OCI-M2 (cell line): ENCODE measurements around the gene IL4I1.

Source experiments
- DNase-seq: peaks from one replicate; lab custom pipeline; 2025; ENCODE audit not compliant: unreplicated experiment; lab: John Stamatoyannopoulos, UW

The IL4I1 gene

DNA sequence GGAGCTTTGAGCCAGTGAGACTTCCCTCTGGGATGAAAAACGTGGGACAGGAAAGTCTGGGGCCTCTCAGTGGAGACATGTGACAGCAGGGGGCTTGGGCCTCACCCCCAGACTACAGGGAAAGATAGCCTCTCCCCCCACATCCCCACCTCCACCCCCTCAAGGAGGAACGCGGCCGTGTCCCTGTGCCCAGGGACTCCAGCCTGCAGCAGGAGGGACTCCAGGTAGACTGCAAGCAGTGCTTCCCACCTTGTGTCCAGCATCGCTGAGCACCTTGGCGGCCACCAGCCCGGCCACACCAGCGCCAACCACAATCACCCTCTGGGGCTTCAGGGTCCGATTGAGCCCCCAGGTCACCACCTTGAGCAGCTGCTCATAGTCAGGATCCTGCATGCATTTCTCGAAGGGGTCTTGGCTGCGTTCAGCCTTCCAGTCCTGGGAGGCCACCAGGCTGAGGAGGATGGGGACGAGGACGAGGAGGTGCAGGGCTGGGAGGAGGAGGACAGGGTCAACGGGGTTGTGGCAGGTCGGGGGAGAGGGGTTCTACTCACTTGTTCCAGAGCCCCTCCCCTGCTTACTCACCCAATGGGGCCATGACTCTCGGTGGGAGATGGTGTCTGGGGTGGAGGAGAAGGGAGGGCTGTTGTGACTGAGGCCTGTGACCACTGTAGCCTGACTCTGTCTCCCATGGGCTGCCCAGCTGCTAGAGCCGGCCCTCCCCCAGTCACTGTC is 955 bp downstream of the IL4I1 start:
- no peak for DNase-seq

DNA sequence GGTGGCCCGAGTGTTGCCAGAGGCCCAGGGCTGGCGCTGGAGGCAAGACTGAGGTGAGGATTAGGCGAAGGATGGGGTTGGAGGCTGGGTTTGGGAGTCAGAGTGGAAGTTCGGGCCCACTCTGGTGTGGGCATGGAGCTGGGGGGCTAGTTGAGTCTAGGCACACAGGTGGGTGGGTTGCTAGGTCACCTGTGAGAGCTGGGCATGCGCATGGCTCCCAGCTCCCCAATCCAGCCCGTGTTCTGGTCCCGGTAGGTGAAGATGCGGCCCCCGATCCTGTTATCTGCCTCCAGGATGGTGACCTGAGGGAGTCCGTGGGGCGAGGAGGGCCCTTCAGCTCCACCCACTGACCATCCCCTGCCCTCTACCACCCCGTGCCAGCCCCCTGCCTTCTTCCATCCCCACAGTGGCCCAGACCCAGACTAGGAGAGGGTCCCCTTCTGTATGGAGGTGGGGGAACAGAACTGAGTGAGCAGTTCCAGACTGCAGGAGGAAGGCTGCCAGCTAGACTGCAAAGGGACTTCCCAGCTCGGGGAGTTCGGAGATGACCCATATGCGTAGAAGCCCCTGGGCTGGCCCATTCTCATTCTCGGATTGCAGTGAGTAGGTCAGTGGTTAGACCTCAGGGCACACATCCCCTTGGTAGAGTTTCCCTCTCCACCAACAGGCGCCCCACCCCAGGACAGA is 1.7 kb downstream of the IL4I1 start:
- DNase-seq = no peak

DNA sequence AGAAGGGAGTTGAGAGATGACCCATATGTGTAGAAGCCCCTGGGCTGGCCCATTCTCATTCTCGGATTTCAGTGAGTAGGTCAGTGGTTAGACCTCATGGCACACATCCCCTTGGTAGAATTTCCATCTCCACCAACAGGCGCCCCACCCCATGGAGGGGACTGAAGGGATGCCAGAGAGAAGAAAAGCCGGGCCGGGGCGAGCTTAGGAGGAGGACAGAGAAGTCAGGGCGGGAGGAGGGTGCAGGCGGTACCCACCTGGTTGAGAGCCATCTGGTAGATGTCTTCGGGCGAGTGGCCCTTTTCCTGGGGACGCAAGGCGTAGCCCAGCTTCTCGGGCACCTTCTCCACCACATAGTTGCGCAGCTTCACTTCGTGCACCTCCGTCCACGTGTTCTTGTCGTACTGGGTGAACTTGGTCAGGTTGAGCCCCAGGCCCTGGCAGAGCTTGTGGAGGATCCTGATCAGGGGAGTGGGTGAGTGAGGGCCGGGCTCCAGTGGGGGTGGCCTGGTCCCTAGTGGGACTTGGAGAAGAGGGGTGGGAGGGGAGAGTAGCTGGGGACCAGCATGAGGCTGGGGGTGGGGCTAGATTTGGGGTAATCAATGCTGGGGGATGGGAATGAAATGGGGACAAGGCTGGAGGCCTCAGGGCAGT is 2.5 kb downstream of the IL4I1 start:
- no peak for DNase-seq

DNA sequence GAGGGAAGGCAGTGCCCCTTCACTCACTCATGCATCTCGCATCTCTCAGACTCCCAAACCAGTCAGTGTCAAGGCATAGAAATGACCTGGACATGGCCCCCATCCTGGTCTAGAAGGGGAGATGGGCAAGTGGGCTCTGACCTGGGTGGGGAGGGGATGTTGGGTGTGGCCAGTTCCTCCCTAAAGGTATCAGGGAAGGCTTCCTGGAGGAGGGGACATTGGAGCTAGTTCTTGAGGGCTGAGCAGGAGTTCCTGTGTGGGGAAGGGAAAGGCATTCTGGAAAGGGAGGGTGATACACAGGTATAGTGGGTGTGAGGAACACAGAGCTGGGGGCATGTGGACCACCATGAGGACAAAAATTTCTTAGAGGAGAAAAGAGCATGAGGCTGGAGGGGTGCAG is 4.0 kb downstream of the IL4I1 start:
- no peak for DNase-seq

DNA sequence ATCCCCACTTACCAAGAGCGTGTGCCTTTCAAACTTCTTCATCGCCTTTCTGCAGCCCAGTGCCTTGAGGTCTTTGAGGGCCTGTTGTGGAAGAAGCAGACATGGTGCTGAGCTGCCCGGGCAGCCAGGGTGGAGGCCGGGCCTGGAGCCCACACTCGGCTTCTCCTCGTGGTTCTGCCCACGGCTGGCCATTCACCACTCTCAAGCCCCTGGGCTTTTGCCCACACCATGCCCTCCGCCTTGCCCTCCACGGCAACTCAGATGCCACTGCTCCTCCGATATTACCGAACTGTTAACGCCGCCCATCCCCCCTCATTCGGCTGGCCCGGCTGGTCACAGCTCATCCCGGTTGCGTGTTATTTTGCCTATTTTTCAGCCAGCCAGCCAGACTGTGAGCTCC is 5.3 kb downstream of the IL4I1 start:
- no peak for DNase-seq

DNA sequence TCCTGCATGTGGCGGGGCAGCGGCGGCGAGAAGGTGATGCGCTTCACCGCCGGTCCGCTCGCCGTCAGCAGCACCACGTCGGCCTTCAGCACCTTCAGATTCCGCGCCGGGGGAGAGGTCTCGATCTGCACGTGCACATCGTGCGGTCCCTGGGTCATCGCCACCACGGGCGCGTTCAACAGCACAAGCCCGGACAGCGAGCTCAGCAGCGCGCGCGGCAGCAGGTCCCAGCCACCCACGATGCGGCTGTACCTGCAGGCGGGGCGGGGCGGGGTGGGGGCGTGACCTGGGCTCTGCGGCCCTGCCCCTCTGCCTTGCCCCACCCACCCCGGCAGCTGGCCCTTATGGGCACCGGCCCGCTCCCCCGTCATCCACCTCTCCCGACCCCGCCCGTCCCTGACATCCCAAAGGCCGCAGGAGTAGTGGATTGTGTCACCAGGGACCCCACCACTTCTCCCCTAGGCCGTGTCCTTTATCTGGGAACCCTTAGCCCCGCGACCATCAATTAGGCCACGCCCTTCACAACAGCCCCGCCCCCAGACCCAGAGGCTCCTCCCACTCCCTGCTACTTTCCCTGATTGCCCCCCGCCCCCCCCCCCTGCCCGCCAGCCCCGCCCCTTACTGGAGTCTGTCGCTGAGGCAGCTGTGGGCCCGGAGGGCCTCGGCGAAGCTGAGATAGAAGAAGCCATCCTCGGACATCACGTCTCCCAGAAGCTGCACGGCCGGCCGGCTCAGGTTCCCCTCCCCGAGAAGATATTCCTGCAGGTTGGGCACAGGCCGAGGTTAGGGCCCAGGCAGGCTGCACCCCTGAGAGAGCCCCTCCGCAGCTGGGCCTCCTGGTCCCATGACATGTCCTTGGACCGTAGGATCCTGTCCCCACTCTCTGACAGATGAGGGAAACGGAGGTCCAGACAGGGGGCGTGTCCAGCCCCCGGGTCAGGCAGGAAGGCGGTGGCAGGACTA is 6.1 kb downstream of the IL4I1 start:
- DNase-seq = no peak

DNA sequence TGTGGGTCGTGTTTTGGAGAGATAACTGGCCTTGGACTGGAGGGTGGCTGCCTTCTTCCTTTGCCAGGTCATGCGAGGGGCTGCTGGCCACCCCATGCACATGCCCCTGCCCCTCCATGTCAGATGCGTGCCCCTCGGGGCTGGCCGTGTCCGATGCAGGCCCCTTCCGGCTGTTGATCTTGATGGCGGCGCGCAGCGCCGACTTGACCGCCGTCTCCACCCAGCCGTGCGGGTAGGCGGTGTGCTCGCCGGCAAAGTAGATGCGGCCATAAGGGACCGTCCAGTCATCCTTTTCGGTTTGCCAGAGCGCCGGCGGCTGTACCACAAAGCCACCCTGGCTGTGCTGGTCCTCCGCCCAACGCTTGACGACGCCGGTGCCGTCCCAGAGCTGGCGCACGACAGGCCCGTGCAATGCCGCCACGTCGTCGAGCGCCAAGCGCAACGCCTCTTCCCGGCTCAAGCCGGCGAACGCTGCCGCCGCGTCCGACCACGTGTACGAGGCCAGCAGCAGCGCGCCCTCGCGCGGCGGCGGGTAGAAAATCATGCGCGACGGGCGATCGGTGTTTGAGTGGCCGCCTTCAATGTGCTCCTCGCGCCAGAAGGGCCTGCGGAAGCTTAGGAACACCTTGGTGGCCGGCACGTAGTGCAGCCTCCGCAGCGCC is 6.9 kb downstream of the IL4I1 start:
- no peak for DNase-seq

DNA sequence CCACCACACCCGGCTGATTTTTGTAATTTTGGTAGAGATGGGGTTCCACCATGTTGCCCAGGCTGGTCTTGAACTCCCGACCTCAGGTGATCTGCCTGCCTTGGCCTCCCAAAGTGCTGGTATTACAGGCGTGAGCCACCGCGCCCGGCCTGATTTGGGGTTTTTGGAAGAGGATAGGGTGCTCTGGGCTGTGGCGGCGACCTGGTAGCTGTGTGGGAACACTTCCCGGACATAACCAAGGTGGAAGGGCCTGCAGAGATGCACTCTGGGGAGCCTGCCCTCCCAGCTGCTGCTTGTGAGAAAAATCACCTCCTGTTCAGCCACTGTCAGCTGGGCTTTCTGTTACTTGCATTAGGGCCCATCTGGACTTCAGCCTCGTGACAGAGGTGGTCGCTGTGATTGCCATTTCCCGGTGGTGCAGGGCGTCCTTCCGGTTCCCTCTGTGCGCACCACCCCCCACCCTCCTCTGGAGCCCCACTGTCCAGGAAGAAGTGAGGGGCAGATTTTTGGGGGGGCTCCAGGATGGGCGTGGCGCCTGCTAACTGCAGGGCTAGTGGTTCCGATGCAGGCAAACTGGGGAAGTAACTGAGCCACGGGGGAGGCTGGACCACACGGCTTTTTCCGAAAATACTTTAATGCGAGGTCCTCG is 7.5 kb downstream of the IL4I1 start:
- DNase-seq = no peak

DNA sequence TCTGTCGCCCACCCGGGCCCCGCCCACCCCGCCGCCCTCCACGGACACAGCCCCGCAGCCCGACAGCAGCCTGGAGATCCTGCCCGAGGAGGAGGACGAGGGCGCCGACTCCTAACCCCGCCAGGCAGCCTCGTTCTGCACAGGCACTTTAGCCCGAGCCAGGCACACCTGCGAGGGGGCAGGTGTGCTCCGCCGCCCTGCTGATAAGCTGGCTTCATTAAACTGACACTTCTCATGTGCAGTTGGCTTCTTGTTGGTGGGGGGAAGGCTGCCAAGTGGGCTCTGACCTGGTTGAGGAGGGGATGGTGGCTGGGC is 8.2 kb downstream of the IL4I1 start:
- DNase-seq = no peak

DNA sequence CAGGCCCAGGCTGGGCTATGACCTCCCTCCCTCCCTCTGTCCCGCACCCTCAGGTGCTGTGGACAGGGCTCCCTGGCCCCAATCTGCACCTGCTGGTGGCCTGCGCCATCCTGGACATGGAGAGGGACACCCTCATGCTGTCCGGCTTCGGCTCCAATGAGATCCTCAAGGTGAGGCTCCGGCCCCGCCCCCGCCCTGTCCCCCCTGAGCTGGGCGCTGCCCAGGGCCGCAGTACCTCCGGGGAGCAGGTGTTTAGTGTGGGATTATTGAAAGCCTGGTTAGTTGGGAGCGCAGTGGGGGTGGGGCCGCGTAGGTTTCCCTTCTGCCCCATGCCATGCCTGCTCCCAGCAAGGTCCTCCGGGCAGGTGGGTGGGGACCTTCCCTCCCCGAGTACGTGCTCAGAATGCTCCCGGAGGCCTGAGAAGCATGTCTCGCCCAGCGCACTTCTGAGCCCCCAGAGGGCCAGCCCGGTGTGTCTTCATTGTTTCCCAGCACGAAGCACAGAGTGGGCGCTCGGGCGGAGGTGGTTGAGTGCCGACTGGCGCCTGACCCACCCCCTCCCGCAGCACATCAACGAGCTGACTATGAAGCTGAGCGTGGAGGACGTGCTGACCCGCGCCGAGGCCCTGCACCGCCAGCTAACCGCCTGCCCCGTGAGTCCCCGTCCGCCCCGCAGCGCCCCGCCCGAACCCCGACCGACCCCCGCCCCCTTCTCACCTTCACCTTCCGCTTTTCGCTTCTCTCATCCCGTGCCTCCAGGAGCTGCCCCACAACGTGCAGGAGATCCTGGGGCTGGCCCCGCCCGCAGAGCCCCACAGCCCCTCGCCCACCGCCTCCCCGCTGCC is 8.8 kb downstream of the IL4I1 start:
- no peak for DNase-seq

DNA sequence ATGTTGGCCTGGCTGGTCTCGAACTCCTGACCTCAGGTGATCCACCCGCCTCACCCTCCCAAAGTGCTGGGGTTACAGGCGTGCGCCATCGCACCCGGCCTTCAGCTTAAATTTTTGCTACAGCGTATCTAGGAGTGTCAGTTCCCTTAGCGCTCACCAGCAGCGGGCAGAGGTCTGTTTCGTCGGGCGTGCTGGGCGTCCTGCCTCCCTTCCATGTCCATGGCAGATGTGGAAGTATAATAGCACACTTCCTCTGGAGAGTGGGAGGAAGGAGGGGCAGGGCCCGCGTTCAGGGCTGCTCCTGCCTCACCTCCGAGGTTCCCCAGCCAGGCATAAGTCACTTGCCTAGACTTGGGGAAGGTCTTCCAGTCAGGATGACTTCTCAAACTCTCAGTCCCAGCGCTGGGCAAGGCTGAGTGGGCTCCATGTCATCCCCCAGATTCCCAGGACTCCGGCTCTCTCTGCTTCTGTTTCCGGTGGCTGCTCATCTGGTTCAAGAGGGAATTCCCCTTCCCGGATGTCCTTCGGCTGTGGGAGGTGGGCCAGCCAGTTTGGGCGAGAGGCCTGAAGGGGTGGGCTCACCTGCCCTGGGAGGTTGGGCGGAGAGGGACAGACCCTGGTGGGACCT is 9.5 kb downstream of the IL4I1 start:
- no peak for DNase-seq

DNA sequence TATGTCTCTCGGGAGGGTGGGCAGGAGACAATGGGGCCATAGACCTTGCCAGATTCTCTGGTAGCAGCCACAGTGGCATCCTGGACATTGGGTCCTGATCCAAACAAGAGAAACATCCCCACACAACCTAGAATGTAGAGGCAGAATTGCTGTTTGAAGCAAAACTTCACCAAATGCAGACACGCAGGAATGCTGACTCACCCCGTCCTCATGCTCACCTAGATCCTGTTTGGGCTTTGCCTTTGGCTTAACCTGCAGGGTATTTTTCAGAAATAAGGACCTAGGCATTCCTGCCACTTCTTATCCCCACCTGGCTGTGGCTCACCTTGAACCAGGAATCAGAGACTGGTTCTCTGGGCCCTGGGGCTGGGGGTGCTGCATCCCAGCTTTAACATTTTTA is 11.9 kb downstream of the IL4I1 start:
- DNase-seq = no peak

DNA sequence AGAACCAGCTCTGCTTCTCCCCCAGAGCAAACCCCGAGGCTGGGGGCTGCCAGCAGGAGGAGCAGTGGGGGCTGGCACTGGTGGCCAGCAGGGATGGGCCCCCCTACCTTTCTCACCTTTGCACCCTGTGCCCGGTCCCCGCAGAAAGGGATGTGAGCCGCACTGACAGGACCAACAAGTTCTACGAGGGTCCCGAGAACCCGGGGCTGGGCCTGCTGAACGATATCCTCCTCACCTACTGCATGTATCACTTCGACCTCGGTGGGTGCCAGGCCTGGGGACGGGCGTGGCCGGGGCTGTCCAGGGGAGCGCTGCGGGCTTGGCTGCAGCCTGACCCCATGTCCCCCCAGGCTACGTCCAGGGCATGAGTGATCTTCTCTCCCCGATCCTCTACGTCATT is 12.6 kb downstream of the IL4I1 start:
- no peak for DNase-seq

DNA sequence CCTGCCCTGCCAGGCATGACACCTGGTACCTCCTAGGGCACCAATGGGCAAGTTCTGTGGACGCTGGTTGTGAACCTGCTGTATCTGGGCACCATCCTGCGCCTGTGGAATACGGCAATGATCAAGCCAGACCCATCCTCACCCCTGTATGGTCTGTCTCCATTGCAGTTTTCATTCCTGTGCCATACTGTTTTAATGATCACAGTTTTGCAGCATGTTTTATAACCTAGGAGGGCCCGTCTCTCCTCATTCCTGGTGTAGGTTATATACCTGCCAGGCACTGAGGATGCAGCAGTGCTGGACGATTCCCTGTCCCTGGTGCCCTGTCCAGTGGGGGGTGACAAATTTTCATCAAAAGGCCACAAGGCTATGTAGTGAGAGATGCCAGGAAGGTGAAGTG is 13.6 kb downstream of the IL4I1 start:
- no peak for DNase-seq

DNA sequence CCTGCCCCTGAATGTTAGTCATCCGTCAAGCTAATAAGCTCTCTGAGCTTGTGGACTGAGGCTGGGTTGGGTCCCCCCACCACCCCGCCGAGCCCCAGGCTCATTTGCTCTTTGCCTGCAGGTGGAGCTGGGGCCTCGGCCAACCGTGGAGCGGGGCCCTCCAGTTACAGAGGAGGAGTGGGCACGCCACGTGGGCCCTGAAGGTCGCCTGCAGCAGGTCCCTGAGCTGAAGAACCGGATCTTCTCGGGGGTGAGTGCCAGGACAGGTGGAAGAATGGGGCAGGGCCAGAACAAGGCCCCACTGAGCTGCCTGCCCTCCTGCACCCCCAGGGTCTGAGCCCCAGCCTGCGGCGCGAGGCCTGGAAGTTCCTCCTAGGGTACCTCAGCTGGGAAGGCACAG is 14.0 kb downstream of the IL4I1 start:
- no peak for DNase-seq

DNA sequence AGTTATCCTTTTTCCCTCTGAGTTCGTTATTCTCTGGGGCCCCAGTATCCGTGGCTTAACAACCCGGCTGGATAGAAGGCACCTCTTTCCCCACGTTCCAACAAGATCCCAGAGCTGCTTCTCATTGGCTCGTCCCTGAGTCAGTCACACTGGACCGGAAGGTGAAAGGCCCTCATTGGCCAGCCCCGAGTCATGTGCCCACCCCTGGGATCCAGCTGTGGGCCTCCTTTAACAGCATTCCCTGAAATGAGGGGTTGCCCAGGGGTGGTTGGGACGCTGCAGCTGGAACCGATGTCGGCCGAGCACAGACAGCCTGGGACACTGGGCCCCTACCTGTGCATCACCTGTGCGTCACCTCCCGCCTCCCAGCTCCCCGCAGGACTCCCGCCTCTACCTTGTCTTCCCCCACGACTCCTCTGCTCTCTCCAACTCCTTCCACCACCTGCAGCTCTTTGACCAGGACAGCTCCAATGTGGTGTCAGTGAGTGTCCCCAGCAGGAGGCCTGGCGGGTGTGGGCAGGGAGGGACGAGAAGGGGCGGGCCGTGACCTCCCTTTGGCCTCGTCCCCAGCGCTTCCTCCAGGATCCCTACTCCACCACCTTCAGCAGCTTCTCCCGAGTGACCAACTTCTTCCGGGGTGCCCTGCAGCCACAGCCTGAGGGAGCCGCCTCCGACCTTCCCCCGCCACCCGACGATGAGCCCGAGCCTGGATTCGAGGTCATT is 14.9 kb downstream of the IL4I1 start:
- no peak for DNase-seq

DNA sequence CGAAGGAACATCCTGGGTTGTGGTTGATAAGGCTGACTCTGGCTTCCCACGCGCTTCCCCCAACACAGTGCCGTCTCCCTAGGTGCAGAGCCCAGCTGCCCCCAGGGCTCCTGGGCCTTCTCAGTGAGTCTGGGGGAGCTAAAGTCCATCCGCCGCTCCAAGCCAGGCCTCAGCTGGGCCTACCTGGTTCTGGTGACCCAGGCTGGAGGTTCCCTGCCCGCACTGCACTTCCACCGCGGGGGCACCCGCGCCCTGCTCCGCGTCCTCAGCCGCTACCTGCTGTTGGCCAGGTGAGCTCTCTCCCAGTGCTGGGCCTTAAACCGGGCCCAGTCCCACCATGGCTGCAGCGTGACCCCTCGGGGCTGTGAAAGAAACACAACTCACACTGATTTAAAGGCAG is 15.5 kb downstream of the IL4I1 start:
- DNase-seq = no peak

DNA sequence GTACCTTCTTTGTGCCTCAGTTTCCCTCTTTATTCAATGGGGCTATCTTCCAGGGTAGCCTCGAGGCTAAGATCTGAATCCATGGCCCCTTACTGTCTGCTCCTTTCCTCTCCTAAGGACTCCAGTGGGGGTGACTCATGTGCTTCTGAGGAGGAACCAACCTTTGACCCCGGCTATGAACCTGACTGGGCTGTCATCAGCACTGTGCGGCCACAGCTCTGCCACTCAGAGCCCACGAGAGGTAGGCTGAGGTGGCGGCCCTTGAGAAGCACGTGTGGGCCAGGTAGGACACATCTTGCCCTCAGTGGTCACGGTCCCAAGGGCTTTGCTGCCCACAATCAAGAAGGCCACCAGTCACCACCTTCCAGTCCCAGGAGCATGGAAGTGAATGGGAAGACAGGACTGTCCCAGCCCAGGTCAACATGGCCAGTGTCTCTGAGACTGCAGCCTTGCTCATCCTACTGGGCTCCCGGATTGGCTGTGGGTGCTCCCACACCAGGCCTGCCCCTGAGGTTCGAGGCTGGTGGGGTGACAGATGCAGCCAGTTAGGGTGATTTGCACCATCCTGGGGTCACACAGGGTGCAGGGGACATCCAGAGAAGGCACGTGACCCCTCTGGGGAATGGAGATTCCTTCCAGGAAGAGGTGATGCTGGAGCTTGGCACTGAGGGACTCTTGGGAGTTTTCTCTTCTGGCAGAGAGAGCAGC is 16.4 kb downstream of the IL4I1 start:
- no peak for DNase-seq
